ENCODE results near the gene AKAP8.

GRCh38 chr19:15399234-15399515, 19.6 kb upstream of the AKAP8 start:
- TF ChIP-seq CTCF (conservative IDR thresholded peaks at IDR 0.05; ENCODE audit: low read length) (no peak), EZH2phosphoT487 (IDR thresholded peaks at IDR 0.05; ENCODE audit: borderline replicate concordance) (no peak)

All from Loucy (cell line).